ENCODE data around the gene TRABD.

Gene TRABD

GRCh38 chr22:50189184-50189848, 3.6 kb downstream of the TRABD start:
- no peak for DNase-seq

DNA sequence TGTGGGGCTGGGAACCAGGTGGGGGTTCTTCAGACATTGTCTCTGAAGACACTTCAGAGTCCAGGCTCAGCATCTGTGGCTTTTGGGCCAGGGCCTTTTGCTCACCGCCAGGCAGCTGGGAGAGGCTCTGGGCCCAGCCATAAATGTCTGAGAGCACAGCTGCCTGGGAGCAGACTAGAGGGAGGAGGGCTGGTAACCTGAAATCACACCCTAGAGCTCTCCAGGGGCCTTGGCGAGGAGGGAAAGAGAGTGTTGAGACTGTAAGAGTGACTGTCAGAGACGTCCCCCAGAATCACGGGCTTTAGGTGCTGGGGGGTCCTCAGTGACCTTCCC, 4.1 kb downstream of the TRABD start:
- no peak for DNase-seq

DNA sequence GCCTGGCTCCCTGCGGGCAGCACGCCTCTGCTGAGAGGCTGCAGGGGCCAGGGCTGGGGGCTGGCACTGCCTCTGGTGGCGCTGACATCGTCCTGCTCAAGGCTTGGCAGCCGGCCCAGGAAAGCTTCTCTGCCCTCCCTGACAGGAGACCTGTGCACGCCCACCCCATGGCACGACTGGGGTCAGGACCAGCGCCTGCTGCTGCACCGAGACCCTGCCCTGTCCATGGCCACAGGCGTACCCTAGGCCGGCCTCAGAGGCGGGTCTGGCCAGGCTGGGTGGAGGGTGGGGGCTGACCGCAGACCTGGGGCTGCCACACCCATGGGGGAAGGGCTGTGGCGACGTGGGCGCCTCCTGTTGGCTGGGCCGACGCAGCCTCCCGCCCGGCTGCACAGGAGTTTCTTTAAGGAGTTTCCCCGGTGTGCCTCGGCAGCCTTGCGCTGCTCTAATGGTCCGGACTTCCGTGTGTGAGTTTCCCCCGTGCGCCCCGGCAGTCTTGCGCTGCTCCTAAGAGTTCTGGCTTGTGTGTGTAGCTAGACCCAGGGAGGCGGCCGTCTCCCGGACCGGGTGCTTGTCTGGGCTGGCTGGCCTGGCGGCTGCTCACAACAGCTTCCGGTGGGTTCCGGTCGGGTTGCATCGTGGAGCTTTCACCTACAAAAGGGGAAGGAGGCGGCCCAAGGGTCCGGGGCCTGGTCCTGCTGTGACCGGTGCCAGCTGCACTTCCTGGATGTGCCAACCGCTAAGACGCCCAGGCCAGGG, 4.6 kb downstream of the TRABD start:
- peak; percentile 80 for DNase-seq

GRCh38 chr22:50190941-50191741, 5.4 kb downstream of the TRABD start:
- DNase-seq = peak; percentile 82

- peak; percentile 74 for DNase-seq
Measured at GRCh38 chr22:50192436-50193204, 6.9 kb downstream of the TRABD start.

DNA sequence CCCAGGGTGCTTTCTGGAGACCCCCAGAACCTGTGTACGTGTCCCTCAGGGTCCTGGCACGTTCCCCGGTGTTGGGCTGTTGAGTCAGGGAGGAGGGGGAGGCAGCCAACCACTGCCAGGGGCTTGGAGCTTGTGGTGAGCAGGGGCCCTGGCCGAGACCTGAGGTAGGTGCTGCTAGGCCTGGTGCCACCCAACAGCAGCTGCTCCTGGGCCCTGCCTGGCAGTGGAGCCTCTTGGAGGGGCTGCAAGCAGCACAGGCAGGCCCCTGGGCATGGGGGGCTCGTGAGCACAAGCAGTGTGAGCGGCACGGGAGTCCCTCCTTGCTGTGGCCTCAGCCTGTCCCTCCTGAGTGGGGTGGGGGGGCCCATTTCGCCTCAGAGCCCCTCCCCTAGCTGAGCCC, 7.9 kb downstream of the TRABD start:
- DNase-seq = no peak

DNA sequence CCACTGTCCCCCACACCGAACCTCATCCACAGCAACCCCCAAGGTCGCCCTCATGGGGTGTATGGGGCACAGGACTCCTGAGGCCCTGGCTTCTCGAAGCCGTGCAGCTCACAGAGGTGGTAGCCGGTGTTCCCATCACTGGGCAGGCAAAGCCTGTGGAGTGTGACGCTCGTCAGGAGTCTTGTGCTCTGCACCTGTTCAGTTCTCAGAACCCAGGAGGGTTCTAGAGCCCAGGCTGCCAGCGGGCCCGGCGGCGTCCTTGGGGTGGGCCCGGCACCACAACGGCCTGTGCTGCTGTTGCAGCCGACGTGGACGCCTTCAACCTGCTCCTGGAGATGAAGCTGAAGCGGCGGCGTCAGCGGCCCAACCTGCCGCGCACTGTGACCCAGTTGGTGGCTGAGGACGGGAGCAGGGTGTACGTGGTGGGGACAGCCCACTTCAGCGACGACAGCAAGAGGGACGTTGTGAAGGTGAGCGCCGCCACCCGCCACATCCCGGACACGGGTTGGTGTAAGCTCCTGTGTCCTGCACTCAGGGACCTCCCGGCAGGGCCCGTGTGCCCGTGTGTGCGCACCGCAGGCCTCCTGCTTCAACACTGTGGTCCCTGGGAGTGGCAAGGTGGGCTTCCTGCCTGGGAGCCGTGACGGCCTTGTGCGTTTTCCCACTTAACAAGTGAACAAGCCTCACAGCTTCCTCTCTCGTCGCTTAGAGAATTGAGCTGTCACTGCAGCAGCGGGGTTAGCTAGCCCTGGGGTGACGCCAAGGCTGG, 8.5 kb downstream of the TRABD start:
- DNase-seq = no peak

GRCh38 chr22:50196256-50196655, 10.5 kb downstream of the TRABD start:
- DNase-seq = no peak

GRCh38 chr22:50197000-50197800, 11.5 kb downstream of the TRABD start:
- no peak for DNase-seq

DNA sequence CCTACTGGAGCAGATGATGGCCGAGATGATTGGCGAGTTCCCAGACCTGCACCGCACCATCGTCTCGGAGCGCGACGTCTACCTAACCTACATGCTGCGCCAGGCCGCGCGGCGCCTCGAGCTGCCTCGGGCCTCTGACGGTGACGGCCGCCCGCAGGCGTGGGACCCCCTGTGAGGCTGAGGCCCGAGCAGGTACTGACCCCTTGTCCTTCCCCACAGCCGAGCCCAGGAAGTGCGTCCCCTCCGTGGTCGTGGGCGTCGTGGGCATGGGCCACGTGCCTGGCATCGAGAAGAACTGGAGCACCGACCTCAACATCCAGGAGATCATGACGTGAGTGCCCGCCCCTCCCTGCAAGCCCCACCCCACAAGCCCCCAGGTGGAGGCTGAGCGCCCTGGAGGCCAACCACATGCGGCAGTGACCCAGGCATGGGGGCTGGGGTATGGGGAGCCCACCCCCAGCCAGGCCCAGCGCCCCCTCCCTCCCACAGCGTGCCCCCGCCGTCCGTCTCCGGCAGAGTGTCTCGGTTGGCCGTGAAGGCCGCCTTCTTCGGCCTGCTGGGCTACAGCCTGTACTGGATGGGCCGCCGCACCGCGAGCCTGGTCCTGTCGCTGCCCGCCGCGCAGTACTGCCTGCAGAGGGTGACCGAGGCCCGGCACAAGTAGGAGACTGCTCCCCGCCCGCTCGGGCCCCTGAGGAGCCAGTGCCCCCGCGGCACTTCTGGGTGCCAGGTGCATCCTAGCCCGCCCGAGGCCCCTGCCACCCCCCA, 12.3 kb downstream of the TRABD start:
- DNase-seq = no peak

GRCh38 chr22:50198624-50199017, 12.9 kb downstream of the TRABD start:
- DNase-seq = no peak

DNA sequence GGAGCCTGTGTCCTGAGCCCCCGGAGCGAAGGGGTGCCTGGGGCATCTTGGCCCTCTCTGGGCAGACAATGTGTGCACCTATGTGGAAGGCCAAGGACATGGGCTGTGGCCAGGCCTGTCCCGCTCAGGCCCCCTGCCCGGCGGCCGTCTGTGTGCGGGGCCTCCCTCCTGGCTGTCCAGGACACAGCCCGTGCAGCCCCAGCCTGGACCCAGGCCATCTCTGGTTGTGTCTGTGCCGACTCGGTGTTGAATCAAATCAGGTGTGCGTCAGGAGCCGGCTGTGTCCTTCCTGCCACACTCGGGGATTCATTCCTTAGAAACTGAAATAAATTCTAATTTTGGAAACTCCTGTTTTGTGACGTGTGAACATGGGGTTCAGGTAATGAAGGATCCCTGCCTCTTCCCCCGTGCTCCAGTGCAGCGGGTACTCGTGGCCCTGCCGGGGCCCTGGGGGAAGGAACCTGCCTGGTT, 13.6 kb downstream of the TRABD start:
- no peak for DNase-seq

DNA sequence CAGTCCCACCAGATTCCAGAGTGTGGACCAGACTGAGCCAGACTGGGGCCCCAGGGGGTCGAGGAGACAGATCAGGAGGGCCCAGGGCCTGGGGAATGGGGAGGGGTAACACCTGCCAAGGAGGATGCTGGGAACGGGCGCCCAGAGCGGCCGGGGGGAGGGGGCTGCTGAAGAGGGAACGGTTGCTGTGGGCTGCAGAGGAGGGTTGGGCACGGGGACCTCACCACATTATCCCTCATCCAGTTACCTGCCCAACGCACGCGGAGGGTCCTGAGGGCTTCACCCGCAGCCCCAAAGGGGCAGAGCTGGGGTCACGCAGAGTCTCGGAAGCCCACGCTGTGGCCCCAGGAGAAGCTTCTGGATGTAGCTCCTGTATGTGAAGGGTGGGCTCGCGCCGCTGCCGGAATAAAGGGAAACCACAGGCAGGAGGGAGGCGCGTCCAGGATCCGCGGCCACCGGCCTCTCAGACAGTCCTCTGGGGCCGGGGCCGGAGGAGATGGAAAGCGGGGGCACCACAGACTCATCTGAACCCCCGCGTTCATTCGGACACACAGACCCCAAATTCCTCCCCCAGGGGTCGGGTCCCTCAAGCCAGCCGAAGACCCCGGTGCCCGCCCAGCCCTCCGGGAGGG, 14.2 kb downstream of the TRABD start:
- no peak for DNase-seq

DNA sequence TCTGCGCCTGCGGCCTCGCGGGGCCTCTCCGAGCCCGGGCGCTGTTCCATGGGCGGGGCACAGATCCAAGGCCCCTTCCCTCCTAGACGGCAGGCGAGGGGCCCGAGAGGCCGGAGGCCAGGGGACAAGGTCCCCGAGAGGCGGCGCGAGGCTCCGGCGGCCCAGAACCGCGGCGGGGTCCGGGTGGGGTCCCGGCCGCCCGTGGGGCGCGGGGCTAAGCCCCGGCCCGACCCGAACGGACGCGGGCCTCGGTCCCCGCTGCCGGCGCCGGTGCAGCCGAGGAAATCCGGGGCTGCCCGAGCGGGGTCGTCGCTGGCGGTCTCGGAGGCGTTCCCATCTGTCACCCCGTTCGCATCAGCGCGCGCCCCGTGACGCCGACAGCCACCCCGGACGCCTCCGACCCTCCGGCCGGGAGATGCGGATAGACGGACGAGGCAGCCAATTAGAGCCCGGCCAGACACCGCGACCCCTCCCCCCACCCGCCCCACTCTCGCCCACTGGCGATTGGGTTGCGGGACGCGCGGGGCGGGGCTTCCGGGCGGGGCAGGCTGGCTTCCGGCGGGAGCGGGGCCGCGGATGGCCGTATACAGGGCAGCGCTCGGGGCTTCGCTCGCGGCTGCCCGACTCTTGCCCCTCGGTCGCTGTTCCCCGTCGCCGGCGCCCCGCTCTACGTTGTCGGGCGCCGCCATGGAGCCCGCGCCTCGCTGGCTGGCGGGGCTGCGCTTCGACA, 14.9 kb downstream of the TRABD start, which contains the start of gene SELENOO:
Gene SELENOO, plus strand, starts transcription at position 551 of the 730 bp plus-strand sequence. Its CDS starts 26 bp downstream, at position 577.
- DNase-seq = peak; percentile 93

GRCh38 chr22:50201191-50202129, 15.7 kb downstream of the TRABD start:
- no peak for DNase-seq

DNA sequence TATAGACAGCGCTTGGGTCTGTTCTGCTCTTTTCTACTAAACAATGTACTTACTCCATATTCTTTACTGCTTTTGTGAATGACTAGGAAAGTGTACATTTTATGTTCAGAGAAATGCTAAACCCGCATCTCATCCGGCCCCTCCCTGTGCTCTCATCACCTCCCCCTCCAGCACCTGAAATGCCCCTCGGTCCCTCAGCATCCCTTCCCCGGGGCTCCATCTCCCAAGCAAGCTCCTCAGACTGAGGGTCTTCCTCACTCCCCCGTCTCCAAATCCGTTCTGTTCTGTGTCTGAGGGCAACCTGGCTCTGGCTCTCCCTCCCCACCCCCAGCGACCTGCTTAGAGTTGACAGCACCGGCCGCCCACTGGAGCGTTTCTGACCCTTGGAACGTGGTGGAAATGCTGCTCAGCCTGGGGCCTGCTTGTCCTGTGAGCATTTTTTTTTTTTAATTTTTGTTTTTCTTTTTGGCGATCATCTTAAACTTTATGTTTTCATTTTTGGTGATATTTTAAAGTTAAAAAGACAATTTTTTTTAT, 16.5 kb downstream of the TRABD start:
- DNase-seq = no peak

DNA sequence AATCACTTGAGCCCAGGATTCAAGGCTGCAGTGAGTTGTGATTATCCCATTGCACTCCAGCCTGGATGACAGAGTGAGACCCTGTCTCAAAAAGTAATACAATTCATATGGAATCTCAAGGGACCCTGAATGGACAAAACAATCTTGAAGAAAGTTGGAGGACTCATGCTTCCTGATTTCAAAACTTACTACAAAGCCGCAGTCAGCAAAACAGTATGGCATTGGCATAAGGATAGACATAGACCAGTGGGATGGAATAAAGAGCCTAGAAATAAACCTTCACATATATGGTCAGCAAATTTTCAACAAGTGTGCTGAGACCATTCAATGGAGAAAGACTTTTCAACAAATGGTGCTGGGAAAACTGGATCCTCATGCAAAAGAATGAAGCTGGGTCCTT, 17.6 kb downstream of the TRABD start:
- no peak for DNase-seq

DNA sequence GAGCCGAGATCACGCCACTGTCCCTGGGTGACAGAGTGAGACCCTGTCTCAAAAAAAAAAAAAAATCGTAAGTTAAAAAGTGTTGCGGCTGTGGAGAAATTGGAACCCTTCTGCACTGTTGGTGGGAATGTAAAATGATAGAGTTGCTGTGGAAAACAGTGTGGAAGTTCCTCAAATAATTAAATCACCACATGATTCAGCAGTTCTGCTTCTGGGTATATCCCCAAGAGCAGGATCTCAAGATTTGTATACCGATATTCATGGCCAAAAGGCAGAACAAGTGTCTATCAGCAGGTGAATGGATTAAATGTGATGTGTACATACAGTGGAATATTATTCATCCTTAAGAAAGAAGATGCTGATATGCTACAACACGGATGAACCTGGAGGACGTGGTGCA, 18.9 kb downstream of the TRABD start:
- no peak for DNase-seq

All from activated CD4-positive, alpha-beta T cell treated with anti-CD3 and anti-CD28 coated beads, Interleukin-2, amount 50 U/mL, for 1 hour (primary cell).